Adrenal gland (tissue), 12 donors: Measurements from ENCODE around the gene FBXL17. TPM values are rescaled to one million over a fixed set of nuclear protein-coding genes. Genes with fewer than 3 reads are reported as not detected.

Source experiments
- DNase-seq, 7 donors: peaks; one replicate each; pipeline ENCODE4 v3.0.0-alpha.2; 2019 to 2020
- H3K27ac ChIP-seq, 5 donors: fragments of 200-600 bp; sonication (generic) in 4 of 5; 1 replicate in 3 of 5; 2 replicates in 2 of 5; pipeline versions ENCODE4 v1.5.1 to v1.8.0; 2016 to 2020; ENCODE audit warnings: mild to moderate bottlenecking in 1 of 5
- H3K27me3 ChIP-seq: fragments of 200-600 bp; 2 replicates; pipeline ENCODE4 v1.8.0; 2021
- H3K36me3 ChIP-seq, 2 donors: fragments of 200-600 bp; replicated peaks in 1 of 2; 1 replicate in 1 of 2; 2 replicates in 1 of 2; pipeline versions ENCODE4 v1.5.1 to v1.8.0; 2018 to 2022
- H3K4me1 ChIP-seq, 2 donors: fragments of 200-600 bp; replicated peaks in 1 of 2; 1 replicate in 1 of 2; 2 replicates in 1 of 2; pipeline versions ENCODE4 v1.5.1 to v1.8.0; 2018 to 2021
- H3K4me3 ChIP-seq, 4 donors: fragments of 200-600 bp; sonication (generic) in 3 of 4; one replicate each; pipeline ENCODE4 v1.5.1; 2016 to 2018
- H3K9me3 ChIP-seq, 3 donors: fragments of 200-600 bp; sonication (generic) in 1 of 3; replicated peaks in 1 of 3; 1 replicate in 2 of 3; 2 replicates in 1 of 3; pipeline versions ENCODE4 v1.5.1 to v1.8.0; 2016 to 2021
- POLR2A ChIP-seq, 2 donors: fragments of 450-650 bp; IDR thresholded peaks; one replicate each; pipeline ENCODE4 v1.6.1; 2017; ENCODE audit warnings: antibody characterized with exemption in 2 of 2, mild to moderate bottlenecking in 2 of 2, moderate library complexity in 1 of 2
- WGBS, 4 donors: extraction: QIAGEN DNeasy Blood & Tissue Kit in 2 of 4; methylation state at CpG; one replicate each; pipeline versions ENCODE4 v1.1.5 to v1.1.7; 2013 to 2017; 5-methylcytosine and 5-hydroxymethylcytosine counted together
- intact Hi-C, 2 donors: fragments of 100-400 bp; cut with DNase I; formaldehyde crosslinking; loops; one replicate each; pipeline versions ENCODE4 v1.14.1 to v1.15.0; 2022 to 2023
- polyA plus RNA-seq, 3 donors: library from polyadenylated mRNA; stranded (reverse); fragments of 200-250 nt in 2 of 3; fragments of 350-450 nt in 1 of 3; fragmentation: Illumina TruSeq in 1 of 3; extraction: RNeasy Lipid Tissue Mini Kit (QIAGEN cat#74804) in 1 of 3; gene quantifications; one replicate each; pipeline ENCODE4 v1.2.3, GENCODE V29; 2013 to 2014
- total RNA-seq, 9 donors: library from RNA; depleted of rRNA in 4 of 9; stranded (reverse); fragments of >200 nt in 4 of 9; fragments of 120-200 nt in 1 of 9; fragmentation: NEBNext Ultra II Directional in 1 of 9; extraction: Animal tissue kit (Norgen Biotek cat#: 25700) in 1 of 9; gene quantifications; one replicate each; pipeline versions ENCODE4 v1.1.0 to v1.2.4, GENCODE V29; 2013 to 2023
- TF ChIP-seq, protein P1 (sequence below), 6 experiments: fragments of 450-650 bp in 4 of 6; fragments of 200-600 bp in 2 of 6; sonication (generic) in 1 of 6; IDR thresholded peaks; 1 replicate in 5 of 6; 2 replicates in 1 of 6; pipeline versions ENCODE4 v1.5.1 to v1.8.0; 2016 to 2021; ENCODE audit warnings: antibody characterized with exemption in 6 of 6, mild to moderate bottlenecking in 2 of 6, moderate library complexity in 1 of 6
- donor health status: healthy with polysubstance abuse.
- donor health status: Bipolar disorder and iron deficiency.
- donor health status: DM: yes; HTN: yes; CAD: no.
- donor health status: DM: no; HTN: no; CAD: no.
- donor health status: DM: no; HTN: no; CAD: no.
- donor health status: DM: yes; HTN: yes; CAD: no.

The FBXL17 gene
- total and polyA plus RNA-seq, 12 donors, result 4.4 to 29.4 (median 21.3) TPM

DNA sequence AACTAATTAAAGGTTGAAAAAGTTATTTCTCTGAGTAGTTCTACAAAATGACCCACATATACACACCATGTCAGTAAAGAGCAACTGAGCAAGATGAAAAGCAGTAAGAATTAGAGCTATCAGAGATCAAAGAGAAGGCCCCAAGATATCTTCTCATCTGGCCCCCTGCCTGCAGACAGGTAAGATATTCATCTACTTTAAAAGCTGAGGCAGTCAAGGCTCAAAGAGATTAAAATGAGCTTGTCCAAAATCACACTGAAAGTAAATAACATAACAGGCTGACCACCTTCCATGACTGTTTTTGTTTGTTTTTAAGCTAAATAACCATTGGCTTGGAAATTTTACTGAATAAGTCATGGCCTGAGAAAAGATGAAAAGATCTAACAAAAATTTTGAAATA lies 266.2 kb downstream of the FBXL17 start:
- TF ChIP-seq, protein P1, sequence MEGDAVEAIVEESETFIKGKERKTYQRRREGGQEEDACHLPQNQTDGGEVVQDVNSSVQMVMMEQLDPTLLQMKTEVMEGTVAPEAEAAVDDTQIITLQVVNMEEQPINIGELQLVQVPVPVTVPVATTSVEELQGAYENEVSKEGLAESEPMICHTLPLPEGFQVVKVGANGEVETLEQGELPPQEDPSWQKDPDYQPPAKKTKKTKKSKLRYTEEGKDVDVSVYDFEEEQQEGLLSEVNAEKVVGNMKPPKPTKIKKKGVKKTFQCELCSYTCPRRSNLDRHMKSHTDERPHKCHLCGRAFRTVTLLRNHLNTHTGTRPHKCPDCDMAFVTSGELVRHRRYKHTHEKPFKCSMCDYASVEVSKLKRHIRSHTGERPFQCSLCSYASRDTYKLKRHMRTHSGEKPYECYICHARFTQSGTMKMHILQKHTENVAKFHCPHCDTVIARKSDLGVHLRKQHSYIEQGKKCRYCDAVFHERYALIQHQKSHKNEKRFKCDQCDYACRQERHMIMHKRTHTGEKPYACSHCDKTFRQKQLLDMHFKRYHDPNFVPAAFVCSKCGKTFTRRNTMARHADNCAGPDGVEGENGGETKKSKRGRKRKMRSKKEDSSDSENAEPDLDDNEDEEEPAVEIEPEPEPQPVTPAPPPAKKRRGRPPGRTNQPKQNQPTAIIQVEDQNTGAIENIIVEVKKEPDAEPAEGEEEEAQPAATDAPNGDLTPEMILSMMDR (IDR thresholded peaks at IDR 0.05), result no peak
- no peak for TF ChIP-seq POLR2A (IDR thresholded peaks at IDR 0.05)
- intact Hi-C loops, result no loop called here

DNA sequence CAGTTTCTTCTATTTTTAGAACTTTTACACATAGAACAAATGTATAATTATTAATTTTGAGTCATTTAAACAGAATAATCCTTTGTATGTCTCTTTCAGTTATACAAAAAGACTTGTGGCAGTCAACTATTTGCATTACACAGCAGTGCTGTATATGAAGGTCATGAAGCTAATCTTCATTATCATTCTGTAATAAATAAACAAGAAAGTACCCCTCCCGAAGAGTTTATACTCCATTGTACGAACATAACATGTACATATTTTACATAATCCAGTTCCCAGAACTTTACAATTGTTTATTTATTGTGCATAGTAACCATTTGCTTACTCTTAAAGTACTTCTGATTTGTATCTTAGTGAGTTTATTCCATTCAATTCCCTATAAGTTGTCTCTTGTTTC lies 267.9 kb downstream of the FBXL17 start:
- no peak overlapping the region for H3K4me3 ChIP-seq
- no peak overlapping the region for H3K27ac ChIP-seq
- H3K27me3 ChIP-seq, result no peaks in the 10 kb centered on the region
- no peaks in the 10 kb centered on the region for H3K9me3 ChIP-seq
- intact Hi-C loops, result no loop called here
- H3K36me3 ChIP-seq, result no peaks in the 10 kb centered on the region
- 88 to 95% (median 92%) methylated on average over 2 of the region's 2 CpGs for WGBS, 4 donors
- H3K4me1 ChIP-seq, result no peaks in the 10 kb centered on the region
- no peak for DNase-seq
- TF ChIP-seq, protein P1 (IDR thresholded peaks at IDR 0.05), result no peak
- TF ChIP-seq POLR2A (IDR thresholded peaks at IDR 0.05), result no peak

More for the DNA sequence above, 266.2 kb downstream of the FBXL17 start:
- H3K27me3 ChIP-seq, result no peaks in the 10 kb centered on the region
- H3K4me1 ChIP-seq, result no peaks in the 10 kb centered on the region
- no peaks in the 10 kb centered on the region for H3K36me3 ChIP-seq
- no peak for DNase-seq
- H3K9me3 ChIP-seq, result no peaks in the 10 kb centered on the region
- no peak overlapping the region for H3K27ac ChIP-seq
- no peak overlapping the region for H3K4me3 ChIP-seq

DNA sequence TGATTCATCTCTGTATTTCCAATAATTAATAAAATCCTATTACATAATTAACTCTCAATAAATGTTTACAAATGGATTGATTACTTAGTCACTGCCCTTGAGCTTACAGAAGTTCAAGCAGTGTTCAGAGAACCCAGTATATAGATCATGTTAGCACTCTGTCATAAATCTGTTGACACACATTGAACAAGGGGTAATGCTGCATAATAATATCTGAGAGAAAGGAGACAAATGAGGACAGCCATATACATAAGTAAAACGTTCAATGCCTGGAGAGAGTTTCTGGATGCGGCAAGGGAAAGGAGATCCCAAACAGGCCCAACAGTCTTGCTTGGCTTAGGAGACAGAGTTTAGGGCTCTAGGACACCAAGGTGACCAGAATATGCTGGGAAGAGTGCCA lies 270.2 kb downstream of the FBXL17 start:
- Histone ChIP-seq H3K4me3 (no peak overlapping the region), H3K36me3 (no peaks in the 10 kb centered on the region), H3K4me1 (no peaks in the 10 kb centered on the region), H3K9me3 (no peaks in the 10 kb centered on the region), H3K27me3 (no peaks in the 10 kb centered on the region), H3K27ac (no peak overlapping the region)
- no peak for DNase-seq
- TF ChIP-seq POLR2A (IDR thresholded peaks at IDR 0.05), result no peak
- TF ChIP-seq, protein P1 (IDR thresholded peaks at IDR 0.05), result no peak
- 84 to 90% (median 88%) methylated on average over 2 of the region's 2 CpGs for WGBS, 4 donors
- intact Hi-C loops, result no loop called here

DNA sequence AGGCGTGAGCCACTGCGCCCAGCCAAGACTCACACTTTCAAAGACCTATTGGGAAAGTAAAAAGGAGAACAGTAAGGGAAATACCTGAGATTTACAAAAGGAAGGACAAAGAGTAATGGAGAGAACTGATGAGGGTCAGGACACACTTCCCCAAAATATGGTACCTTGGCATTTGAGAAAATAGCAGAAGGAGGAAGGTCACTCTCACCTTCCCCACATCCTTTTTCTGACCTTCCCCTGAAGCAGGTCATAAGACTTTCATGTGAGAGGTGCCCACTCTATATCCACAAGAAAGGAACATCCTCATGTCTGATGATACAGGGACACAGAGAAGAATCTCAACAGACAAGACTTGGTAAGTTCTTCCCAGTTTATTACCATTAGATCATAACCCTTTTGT lies 272.8 kb downstream of the FBXL17 start:
- Histone ChIP-seq H3K36me3 (no peaks in the 10 kb centered on the region), H3K9me3 (no peaks in the 10 kb centered on the region), H3K4me1 (no peaks in the 10 kb centered on the region), H3K4me3 (no peak overlapping the region), H3K27ac (no peak overlapping the region), H3K27me3 (no peaks in the 10 kb centered on the region)
- intact Hi-C loops, result no loop called here
- DNase-seq, result no peak
- no peak for TF ChIP-seq POLR2A (IDR thresholded peaks at IDR 0.05)
- TF ChIP-seq, protein P1 (IDR thresholded peaks at IDR 0.05), result no peak
- 95 to 100% (median 98%) methylated on average over 2 of the region's 2 CpGs for WGBS, 4 donors
